Measurements from ENCODE around the gene SFRP4.

The SFRP4 gene

GRCh38 chr7:37924491-37925041, 7.9 kb upstream of the SFRP4 start:
- no peak for DNase-seq

GRCh38 chr7:37923996-37924395, 7.4 kb upstream of the SFRP4 start:
- no peak for DNase-seq

GRCh38 chr7:37921876-37922275, 5.3 kb upstream of the SFRP4 start:
- DNase-seq = no peak

- DNase-seq = no peak
Measured at GRCh38 chr7:37920849-37921805, 4.5 kb upstream of the SFRP4 start.

GRCh38 chr7:37920305-37920848, 3.8 kb upstream of the SFRP4 start, which contains the start of gene EPDR1:
Gene EPDR1, plus strand, starts transcription at chr7:37920640. Its CDS starts 300 bp downstream, at chr7:37920940.
- DNase-seq = no peak

DNA sequence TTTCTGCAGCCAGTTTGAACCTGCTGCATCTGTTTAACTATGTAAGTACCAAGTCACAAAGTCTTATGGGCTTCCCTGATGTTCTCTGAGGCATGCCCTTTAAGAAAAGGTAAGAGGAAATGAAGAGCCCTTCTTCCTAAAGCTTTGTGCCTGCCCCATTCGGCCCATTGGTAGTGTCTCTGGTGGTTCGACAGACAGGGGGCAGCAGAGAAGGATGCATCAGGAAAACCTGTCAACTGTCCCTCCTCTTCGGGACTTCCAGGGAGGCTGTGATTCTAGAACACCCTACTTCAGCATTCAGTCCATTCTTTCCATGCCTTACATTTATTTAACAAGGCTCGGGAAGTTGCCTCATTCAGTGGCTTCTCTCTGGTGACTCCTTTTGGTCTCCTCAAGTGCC, 1.9 kb upstream of the SFRP4 start:
- DNase-seq = no peak

- no peak for DNase-seq
Measured at GRCh38 chr7:37916017-37916672, 472 bp downstream of the SFRP4 start.

- DNase-seq = no peak
Measured at GRCh38 chr7:37915438-37915837, 1.2 kb downstream of the SFRP4 start.

DNA sequence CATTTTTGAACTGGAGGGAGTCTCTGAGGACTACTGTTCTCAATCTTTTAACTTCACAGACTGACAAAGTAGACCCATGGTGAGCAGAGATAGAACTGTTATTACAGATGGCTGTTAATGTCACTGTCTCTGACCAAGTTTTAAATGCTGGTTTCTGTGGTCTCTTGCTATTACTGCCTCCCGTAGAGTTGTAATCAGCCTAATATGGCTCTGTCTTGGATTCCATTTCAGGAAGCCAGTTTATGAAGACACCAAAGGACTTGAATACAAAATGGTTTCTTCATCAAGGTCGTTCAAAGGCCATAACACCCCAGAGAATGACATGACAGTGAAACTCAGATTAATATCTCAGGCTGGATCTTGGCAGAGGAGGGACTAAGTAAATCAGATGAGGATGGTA, 3.9 kb downstream of the SFRP4 start:
- no peak for DNase-seq

GRCh38 chr7:37908221-37908788, 8.3 kb downstream of the SFRP4 start:
- no peak for DNase-seq

GRCh38 chr7:37901890-37902524, 14.6 kb downstream of the SFRP4 start:
- no peak for DNase-seq

- DNase-seq = no peak
Measured at GRCh38 chr7:37901236-37901827, 15.3 kb downstream of the SFRP4 start.

DNA sequence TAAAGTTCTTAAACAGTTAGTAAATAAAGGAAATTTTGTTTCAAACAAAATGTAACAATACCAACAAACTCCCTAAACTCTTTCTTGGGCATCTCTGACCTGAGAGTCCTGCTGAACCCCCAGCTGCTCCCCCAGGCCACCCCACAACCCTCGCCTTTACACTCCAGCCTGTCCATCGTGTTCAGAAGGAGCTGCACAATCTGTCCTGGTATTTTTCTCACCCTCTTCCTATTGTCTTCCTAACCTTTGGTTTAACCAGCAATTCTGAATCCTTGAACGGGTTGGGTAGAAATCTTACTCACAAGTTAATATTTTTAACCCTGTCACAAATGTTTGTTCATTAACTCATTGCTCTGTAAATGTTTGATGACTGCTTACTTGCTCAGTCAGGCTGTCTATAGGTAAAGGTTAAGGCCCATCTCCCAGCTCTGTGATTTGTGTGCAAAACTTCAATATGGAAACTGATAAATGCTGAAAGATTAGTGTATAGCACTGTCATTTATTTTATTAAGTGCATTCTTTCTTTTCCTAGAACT, 16.8 kb downstream of the SFRP4 start:
- DNase-seq = no peak

GRCh38 chr7:37894671-37895070, 21.9 kb downstream of the SFRP4 start:
- no peak for DNase-seq

- DNase-seq = no peak
Measured at GRCh38 chr7:37893359-37893758, 23.3 kb downstream of the SFRP4 start.

GRCh38 chr7:37882086-37882485, 34.5 kb downstream of the SFRP4 start:
- no peak for DNase-seq
